A549 treated with CORT108297 at 1 μM for 4 hours (cell line): Measurements from ENCODE around the gene WDPCP. TPM values are rescaled to one million over a fixed set of nuclear protein-coding genes. Genes with fewer than 3 reads are reported as not detected.

Experiments
- total RNA-seq: library from RNA; stranded (reverse); fragments of 200-300 nt; extraction: Qiagen RNA extraction; gene quantifications from 5 replicates; pipeline ENCODE4 v1.2.3, GENCODE V29; 2022

WDPCP gene
- total RNA-seq: 2.6 to 4.4 TPM (median 3.9 TPM) in 5 replicates

GRCh38 chr2:63588385-63589147, at the start of gene WDPCP, which contains the start of gene MDH1:
Gene WDPCP (minus strand): TSS chr2:63588477. CDS start chr2:63588271, 206 bp downstream.
Gene MDH1 (plus strand): TSS chr2:63588963. CDS start chr2:63589044, 81 bp downstream.

Other genes starting within 250 kb of the WDPCP start
- gene MDH1, start 486 bp upstream of the WDPCP start, total RNA-seq: 235 to 257 TPM (median 250 TPM) in 5 replicates